ENCODE data around the gene TMCO4. TPM values are rescaled to one million over a fixed set of nuclear protein-coding genes. Genes with fewer than 3 reads are reported as not detected.

Gene TMCO4
- total RNA-seq, 1 experiment from 2014 or later, result 25.8 TPM

DNA sequence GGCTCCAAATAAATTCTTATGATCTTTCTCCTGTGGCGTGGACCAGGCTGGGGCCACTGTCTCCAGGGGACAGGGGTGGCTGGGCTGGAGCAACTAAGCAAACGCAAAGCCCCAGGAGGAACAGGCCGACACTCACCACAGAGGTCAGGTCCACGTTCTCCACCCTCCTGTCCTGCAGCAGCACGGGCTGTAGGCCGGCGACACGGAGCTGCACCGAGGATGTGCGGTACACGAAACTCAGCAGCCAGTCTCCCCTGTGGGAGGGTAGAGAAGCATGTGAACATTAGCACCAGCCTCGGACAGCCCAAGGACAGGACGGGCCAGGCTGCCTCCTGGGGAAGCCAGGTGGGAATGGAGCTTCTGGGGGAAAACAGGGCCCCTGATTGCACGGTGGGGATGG lies 105.4 kb downstream of the TMCO4 start:
- H3K4me3 ChIP-seq, result no peak overlapping the region
- no peaks in the 10 kb centered on the region for H3K36me3 ChIP-seq
- no peaks in the 10 kb centered on the region for H3K27me3 ChIP-seq
- no peaks in the 10 kb centered on the region for H3K9me3 ChIP-seq
- no peak for DNase-seq

DNA sequence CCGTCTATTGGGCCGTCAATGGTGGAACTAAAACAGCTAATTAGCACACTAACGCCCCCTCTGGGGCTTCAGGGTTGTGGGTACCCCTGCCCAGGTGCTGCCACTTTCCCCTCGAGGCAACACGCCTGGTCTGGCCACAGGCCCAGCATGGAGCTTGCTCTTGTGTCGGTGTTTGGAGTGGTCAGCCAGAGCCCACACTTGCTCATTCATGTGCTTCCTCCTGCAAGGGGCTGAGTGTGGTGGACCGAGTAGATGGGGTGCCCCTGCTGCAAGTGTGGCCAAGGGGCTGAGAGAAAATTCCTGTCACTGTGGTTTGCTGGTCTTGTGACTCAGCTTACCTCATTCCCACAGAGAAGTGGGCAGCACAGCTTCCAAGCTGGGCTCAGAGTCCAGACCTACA lies 109.4 kb downstream of the TMCO4 start:
- H3K9me3 ChIP-seq, result no peaks in the 10 kb centered on the region
- H3K36me3 ChIP-seq, result no peaks in the 10 kb centered on the region
- DNase-seq, result no peak
- H3K4me3 ChIP-seq, result no peak overlapping the region
- no peaks in the 10 kb centered on the region for H3K27me3 ChIP-seq

DNA sequence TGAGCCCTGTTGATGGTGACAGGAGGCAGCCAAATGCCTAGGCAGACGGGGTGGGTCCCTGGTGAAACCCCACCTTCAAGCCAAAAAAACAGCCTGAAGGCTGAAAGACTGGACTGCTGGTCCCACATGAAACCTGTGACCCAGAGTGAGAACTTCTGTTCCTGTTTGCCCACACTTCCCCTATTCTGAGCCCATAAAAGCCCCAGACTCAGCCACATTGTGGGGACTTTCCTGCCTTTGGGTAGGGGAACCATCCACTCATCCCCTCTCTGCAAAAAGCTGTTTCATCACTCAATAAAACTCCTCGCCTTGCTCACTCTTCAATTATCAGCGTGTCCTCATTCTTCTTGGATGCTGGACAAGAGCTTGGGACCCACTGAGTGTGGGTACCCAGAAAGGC lies 109.9 kb downstream of the TMCO4 start:
- Histone ChIP-seq H3K27me3 (no peaks in the 10 kb centered on the region), H3K9me3 (no peaks in the 10 kb centered on the region), H3K36me3 (no peaks in the 10 kb centered on the region), H3K4me3 (no peak overlapping the region)
- DNase-seq, result no peak

DNA sequence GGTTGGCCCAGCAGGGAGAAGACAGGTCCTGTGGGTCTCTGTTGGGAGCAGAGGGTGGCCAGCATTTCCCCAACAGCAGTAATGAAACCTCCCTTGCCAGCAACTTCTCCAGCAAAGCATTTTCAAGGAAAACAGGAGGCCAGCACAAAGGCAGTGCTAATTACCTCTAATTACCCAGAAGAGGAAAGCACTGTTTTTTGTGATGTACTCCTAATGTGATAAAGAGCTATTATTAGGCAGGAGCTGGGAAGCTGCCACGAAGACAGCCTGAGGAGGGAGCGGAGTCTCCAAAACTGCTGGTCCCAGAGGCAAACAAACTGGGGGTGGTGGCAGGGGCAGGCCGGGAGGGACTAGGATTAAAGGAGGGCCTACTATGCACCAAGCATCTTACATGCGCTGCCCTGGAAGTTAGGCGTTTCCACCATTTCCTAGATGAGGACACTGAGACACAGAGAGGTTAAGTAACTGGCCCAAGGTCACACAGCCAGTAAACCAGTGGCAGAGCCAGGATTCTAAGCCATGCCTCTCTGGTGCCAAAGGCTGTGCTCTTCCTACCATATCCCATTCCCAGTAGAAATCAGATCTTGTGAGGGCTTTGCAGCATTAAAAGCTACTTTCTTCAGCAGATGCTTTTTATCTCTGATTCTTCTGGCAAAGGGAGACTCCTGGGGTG lies 110.5 kb downstream of the TMCO4 start:
- no peaks in the 10 kb centered on the region for H3K9me3 ChIP-seq

DNA sequence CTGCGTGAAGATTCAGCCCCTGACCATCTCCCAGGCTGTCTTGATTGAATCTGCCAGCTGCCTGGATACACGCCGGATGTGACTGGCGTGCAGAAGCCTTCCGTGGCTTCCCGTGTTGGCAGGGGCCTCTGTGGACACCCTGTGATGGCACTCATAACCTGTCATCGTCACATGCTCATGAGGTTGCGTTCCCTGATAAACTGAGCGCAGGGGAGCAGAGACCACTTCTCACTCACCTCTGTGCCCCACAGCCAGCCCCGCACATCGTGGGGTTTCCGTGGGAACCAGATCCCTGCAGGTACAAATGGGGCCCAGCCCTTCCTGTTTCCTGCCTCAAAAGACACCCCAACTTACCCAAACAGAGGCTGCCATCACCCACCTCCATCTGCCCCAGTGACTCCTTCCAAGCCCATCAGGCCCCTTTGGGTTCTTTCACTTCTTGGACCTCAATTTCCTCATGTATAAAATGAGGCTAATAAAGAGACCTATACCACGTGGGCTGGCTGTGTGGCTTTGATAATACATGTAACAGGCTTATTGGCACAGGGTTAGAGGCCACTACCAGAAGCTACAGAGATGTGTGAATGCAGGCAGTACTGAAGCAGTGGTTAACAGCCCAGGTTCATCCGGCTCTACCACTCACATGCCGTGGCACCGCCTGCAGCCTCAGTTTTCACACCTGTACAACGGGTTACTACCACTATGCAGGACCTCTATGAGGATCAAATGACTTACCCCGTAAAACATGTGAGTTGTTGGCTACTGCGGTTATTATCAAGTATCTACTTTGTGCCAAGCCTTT lies 111.5 kb downstream of the TMCO4 start:
- no peak for DNase-seq
- H3K27me3 ChIP-seq, result no peaks in the 10 kb centered on the region
- no peaks in the 10 kb centered on the region for H3K9me3 ChIP-seq
- no peak overlapping the region for H3K4me3 ChIP-seq
- no peaks in the 10 kb centered on the region for H3K36me3 ChIP-seq

More for the DNA sequence above, 110.5 kb downstream of the TMCO4 start:
- no peak overlapping the region for H3K4me3 ChIP-seq
- no peak for DNase-seq
- H3K36me3 ChIP-seq, result no peaks in the 10 kb centered on the region
- H3K27me3 ChIP-seq, result no peaks in the 10 kb centered on the region

GRCh38 chr1:19687414-19687813 lies 112.3 kb downstream of the TMCO4 start:
- Histone ChIP-seq H3K9me3 (no peaks in the 10 kb centered on the region), H3K36me3 (no peaks in the 10 kb centered on the region), H3K27me3 (no peaks in the 10 kb centered on the region), H3K4me3 (no peak overlapping the region)
- DNase-seq, result no peak

DNA sequence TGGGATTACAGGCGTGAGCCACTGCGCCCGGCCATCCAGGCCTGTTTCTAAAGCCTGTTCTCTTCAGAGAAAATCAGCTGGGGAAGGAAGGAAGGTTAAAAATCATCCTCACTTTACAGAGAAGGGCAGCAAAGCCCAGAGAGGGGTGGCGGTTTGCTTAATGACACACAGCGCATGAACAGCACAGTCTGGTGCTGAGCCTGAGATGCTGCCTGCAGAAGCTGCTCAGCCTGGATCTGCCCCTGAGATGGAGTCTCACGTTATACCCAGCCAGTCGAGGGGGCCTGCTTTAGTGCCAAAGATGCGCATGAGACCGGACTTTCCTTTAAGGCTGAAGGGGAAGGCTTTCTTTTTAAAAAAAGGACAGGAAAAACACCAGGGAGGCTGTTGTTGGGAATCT lies 113.7 kb downstream of the TMCO4 start:
- no peaks in the 10 kb centered on the region for H3K36me3 ChIP-seq
- H3K27me3 ChIP-seq, result no peaks in the 10 kb centered on the region
- no peaks in the 10 kb centered on the region for H3K9me3 ChIP-seq
- H3K4me3 ChIP-seq, result no peak overlapping the region
- no peak for DNase-seq

DNA sequence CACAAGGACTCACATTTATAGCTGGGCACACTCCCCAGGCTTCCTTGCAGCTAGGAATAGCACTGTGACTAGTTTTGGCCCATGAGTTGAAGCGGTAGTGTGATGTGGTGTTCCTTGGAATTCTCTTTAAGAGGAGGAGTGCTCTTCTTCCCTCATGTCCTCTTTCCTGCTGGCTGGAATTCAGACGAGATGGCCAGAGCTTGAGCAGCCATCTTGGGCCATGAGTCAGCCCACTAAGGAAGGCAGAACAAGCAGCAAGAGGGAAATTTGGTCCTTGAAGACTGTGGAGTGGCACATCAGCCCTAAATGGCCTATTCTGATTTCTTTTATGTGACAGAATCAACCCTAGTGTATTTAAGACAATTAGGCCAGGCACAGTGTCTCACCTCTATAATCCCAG lies 115.0 kb downstream of the TMCO4 start:
- Histone ChIP-seq H3K36me3 (no peaks in the 10 kb centered on the region), H3K9me3 (no peaks in the 10 kb centered on the region), H3K27me3 (no peaks in the 10 kb centered on the region), H3K4me3 (no peak overlapping the region)
- DNase-seq, result peak; percentile 25

- no peaks in the 10 kb centered on the region for H3K9me3 ChIP-seq
- no peaks in the 10 kb centered on the region for H3K27me3 ChIP-seq
- H3K4me3 ChIP-seq, result no peak overlapping the region
- H3K36me3 ChIP-seq, result no peaks in the 10 kb centered on the region
- no peak for DNase-seq
Observed at GRCh38 chr1:19683351-19683750, 116.4 kb downstream of the TMCO4 start.

DNA sequence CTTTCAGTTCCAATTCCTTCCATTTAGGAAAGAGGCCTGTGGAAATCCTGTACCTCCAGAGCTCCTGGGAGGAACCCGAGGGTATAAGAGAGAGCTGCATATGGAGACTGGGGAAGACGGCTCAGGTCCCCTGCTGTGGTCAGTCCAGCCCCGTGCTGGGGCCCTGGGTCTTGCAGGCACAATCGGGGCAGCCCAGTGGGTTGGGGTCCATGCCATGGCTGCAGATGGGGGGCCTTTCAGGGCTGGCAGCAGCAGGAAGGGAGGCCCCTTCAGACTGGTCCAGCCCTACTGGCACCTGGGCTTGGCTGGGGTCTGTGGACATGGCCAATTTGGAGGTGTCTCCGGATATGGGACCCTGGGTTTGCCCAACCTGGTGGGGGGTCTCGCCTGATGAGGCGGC lies 116.8 kb downstream of the TMCO4 start:
- Histone ChIP-seq H3K9me3 (no peaks in the 10 kb centered on the region), H3K4me3 (no peak overlapping the region)
- no peak for DNase-seq

DNA sequence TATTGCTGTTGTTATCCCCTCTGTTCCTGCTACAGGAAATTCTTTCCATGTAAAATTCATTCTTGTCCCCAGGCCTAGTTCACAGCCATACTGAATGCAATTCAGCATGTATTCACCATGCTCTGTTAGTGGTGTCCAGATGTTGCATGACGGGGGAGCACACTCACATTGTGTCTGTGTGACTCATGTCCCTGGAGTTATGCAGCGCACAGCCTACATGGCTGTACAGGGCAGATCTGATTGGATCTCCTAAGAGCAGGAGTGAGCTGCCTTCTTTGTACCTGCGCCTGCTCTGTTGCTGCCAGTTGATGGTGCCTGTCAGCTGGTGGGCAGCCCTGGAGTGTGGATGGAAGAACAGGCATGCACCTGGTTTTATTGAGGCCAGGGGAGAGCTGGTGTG lies 117.5 kb downstream of the TMCO4 start:
- H3K27me3 ChIP-seq, result no peaks in the 10 kb centered on the region
- H3K4me3 ChIP-seq, result no peak overlapping the region
- H3K9me3 ChIP-seq, result no peaks in the 10 kb centered on the region
- no peaks in the 10 kb centered on the region for H3K36me3 ChIP-seq
- DNase-seq, result no peak

More for the DNA sequence above, 116.8 kb downstream of the TMCO4 start:
- Histone ChIP-seq H3K27me3 (no peaks in the 10 kb centered on the region), H3K36me3 (no peaks in the 10 kb centered on the region)

DNA sequence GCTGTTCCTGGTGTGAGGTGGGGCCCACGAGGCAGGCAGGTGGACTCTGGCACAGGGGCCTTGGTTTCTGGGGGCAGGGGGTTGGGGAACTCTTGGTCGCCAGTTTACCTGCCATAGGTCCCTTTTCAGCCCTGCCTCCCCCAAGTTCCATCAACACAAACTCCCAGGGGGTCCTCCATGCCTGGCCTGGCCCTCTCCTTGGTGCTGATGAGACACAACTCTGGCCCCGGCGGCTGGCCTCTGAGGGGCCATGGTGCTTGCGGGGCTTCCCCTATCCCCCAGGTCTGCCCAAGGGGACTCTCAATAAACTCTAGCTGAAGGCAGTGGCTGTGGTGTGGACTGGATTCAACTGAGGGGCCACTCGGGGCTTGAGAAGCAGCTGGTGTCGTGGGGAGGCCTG lies 119.1 kb downstream of the TMCO4 start:
- DNase-seq, result no peak
- H3K27me3 ChIP-seq, result no peaks in the 10 kb centered on the region
- no peaks in the 10 kb centered on the region for H3K36me3 ChIP-seq
- no peaks in the 10 kb centered on the region for H3K9me3 ChIP-seq
- H3K4me3 ChIP-seq, result no peak overlapping the region

DNA sequence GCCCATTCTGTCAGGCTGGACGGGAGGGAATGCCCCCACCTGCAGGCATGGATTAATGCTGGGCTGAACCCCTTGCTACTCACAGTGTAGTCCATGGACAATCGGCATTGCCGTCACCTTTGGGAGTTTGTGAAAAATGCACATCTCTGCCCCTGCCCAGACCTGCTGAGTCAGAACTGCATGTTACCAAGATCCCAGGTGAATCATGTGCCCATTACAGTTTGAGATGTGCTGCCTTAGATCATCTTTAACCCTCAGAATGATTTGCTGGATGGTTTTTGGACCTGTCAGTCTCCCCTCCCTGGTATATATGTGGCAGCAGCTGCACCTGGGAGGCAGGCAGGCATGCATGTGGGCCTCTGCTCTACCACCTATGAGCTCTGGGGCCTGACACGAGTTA lies 120.0 kb downstream of the TMCO4 start:
- Histone ChIP-seq H3K9me3 (no peaks in the 10 kb centered on the region), H3K36me3 (no peaks in the 10 kb centered on the region), H3K4me3 (no peak overlapping the region), H3K27me3 (no peaks in the 10 kb centered on the region)
- DNase-seq, result no peak

GRCh38 chr1:19678931-19679453 lies 120.7 kb downstream of the TMCO4 start:
- Histone ChIP-seq H3K27me3 (no peaks in the 10 kb centered on the region), H3K36me3 (no peaks in the 10 kb centered on the region), H3K4me3 (no peak overlapping the region), H3K9me3 (no peaks in the 10 kb centered on the region)
- DNase-seq, result no peak

- H3K9me3 ChIP-seq, result no peaks in the 10 kb centered on the region
- H3K4me3 ChIP-seq, result no peak overlapping the region
- no peaks in the 10 kb centered on the region for H3K36me3 ChIP-seq
- no peaks in the 10 kb centered on the region for H3K27me3 ChIP-seq
- no peak for DNase-seq
Observed at GRCh38 chr1:19678493-19678892, 121.2 kb downstream of the TMCO4 start.

- no peaks in the 10 kb centered on the region for H3K27me3 ChIP-seq
- H3K4me3 ChIP-seq, result no peak overlapping the region
- peak; percentile 95 for DNase-seq
- H3K36me3 ChIP-seq, result no peaks in the 10 kb centered on the region
- no peaks in the 10 kb centered on the region for H3K9me3 ChIP-seq
Observed at GRCh38 chr1:19676438-19676922, 123.2 kb downstream of the TMCO4 start.

DNA sequence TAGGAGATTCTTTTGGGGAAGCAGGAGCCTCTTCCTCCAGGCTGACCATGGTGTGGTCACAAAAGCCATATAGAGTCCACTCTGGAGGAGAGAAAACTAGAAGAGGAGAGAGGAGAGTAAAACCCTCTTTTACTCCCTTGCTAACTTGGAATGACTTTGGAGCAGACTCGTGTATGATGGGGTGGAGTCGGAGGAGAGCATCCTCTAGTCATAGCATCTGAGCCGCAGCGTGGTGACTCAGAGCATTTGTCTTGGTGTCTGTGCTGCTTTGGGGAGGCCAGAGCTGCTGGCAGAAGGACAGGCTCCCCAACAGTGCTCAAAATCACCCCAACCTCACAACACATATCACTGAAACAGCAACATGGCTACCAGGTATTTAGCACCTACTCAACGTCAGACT lies 123.9 kb downstream of the TMCO4 start:
- no peak for DNase-seq
- no peaks in the 10 kb centered on the region for H3K36me3 ChIP-seq
- H3K27me3 ChIP-seq, result no peaks in the 10 kb centered on the region
- H3K9me3 ChIP-seq, result no peaks in the 10 kb centered on the region
- no peak overlapping the region for H3K4me3 ChIP-seq

- DNase-seq, result no peak
- no peaks in the 10 kb centered on the region for H3K9me3 ChIP-seq
- no peaks in the 10 kb centered on the region for H3K27me3 ChIP-seq
- H3K4me3 ChIP-seq, result no peak overlapping the region
- no peaks in the 10 kb centered on the region for H3K36me3 ChIP-seq
Observed at GRCh38 chr1:19672237-19672636, 127.5 kb downstream of the TMCO4 start.

Data from MG63 (cell line).